ENCODE data around the gene CBX2. TPM values are rescaled to one million over a fixed set of nuclear protein-coding genes. Genes with fewer than 3 reads are reported as not detected.

CBX2 gene
- total and polyA plus RNA-seq, 4 donors, result 1.4 to 13.5 (median 3.0) TPM

GRCh38 chr17:79732254-79732653 lies 45.7 kb upstream of the CBX2 start:
- ATAC-seq (ENCODE audit: insufficient read depth, low FRiP score), result no peak
- DNase-seq, result no peak
- Histone ChIP-seq H3K36me3 (ENCODE audit: control insufficient read depth in 4 of 4, insufficient read depth in 4 of 4, low read length in 4 of 4) (no peaks in the 10 kb centered on the region), H3K27me3 (ENCODE audit: control insufficient read depth in 3 of 3, insufficient read depth in 3 of 3, low read length in 2 of 3) (no peaks in the 10 kb centered on the region), H3K4me1 (ENCODE audit: control insufficient read depth in 5 of 5, insufficient read depth in 5 of 5, low read length in 5 of 5) (peaks cover 0 to 8% (median 0%) of the 10 kb centered on the region in 5 donors), H3K27ac (ENCODE audit: low read depth in 1 of 2, low read length in 1 of 2) (no peak overlapping the region), H3K9ac (ENCODE audit: insufficient read depth in 1 of 2, low read length in 2 of 2) (no peak overlapping the region), H3K9me3 (ENCODE audit: control insufficient read depth in 4 of 4, insufficient read depth in 3 of 4, low read length in 3 of 4) (peaks cover 0 to 2% (median 0%) of the 10 kb centered on the region in 4 donors), H3K4me3 (no peak overlapping the region)
- WGBS, 2 donors, result 94 to 95% methylated on average over 10 of the region's 10 CpGs
- TF ChIP-seq, protein P1, sequence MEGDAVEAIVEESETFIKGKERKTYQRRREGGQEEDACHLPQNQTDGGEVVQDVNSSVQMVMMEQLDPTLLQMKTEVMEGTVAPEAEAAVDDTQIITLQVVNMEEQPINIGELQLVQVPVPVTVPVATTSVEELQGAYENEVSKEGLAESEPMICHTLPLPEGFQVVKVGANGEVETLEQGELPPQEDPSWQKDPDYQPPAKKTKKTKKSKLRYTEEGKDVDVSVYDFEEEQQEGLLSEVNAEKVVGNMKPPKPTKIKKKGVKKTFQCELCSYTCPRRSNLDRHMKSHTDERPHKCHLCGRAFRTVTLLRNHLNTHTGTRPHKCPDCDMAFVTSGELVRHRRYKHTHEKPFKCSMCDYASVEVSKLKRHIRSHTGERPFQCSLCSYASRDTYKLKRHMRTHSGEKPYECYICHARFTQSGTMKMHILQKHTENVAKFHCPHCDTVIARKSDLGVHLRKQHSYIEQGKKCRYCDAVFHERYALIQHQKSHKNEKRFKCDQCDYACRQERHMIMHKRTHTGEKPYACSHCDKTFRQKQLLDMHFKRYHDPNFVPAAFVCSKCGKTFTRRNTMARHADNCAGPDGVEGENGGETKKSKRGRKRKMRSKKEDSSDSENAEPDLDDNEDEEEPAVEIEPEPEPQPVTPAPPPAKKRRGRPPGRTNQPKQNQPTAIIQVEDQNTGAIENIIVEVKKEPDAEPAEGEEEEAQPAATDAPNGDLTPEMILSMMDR (IDR thresholded peaks at IDR 0.05; ENCODE audit: control extremely low read depth, extremely low read depth), result no peak

DNA sequence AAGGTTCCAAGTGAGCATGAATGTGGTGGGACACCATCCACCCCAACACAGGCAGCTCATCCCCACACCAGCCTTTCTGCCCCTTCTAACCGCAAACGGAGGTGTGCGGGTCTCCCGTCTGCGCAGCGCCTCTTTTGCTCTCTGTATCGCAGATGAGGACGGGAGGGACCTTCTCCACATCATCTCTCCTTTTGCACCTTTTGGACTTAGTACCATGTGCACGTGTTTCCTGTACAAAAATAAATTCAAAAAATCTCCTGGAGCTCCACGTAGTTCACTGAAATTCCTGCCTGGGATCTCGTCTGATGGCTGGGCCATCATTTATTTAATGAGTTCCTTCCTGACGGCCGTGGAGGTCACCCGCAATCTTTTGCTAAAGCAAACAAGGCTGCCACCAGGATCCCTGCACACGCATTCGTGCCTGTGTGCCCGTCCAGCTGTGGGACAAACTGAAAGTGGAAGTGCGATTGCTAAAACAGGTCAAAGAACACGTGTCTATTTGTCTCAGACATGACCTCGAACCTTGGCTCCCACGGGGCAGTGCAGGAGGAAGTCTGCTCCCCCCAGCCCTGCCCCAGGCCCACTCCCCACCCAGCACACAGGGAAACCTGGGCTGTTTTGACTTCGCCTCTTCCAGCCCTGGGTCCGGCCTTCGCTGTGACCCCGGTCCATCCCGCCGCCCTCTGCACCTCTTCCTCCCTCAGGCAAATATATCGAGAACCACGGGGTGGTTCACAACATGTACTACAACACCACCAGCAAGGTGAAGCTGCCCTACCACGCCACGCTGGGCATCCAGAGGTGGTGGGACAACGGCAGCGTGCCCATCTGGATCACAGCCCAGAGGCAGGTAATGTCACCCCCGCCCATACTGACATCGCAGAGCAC lies 44.9 kb upstream of the CBX2 start:
- DNase-seq (peak in 1 of 3 donors; percentile 46), ATAC-seq (ENCODE audit: insufficient read depth, low FRiP score) (no peak)
- Histone ChIP-seq H3K27me3 (ENCODE audit: control insufficient read depth in 3 of 3, insufficient read depth in 3 of 3, low read length in 2 of 3) (no peaks in the 10 kb centered on the region), H3K4me3 (no peak overlapping the region), H3K9ac (ENCODE audit: insufficient read depth in 1 of 2, low read length in 2 of 2) (no peak overlapping the region), H3K27ac (ENCODE audit: low read depth in 1 of 2, low read length in 1 of 2) (no peak overlapping the region), H3K4me1 (ENCODE audit: control insufficient read depth in 5 of 5, insufficient read depth in 5 of 5, low read length in 5 of 5) (peaks cover 0 to 7% (median 0%) of the 10 kb centered on the region in 5 donors), H3K9me3 (ENCODE audit: control insufficient read depth in 4 of 4, insufficient read depth in 3 of 4, low read length in 3 of 4) (peaks cover 0 to 2% (median 0%) of the 10 kb centered on the region in 4 donors), H3K36me3 (ENCODE audit: control insufficient read depth in 4 of 4, insufficient read depth in 4 of 4, low read length in 4 of 4) (no peaks in the 10 kb centered on the region)
- 64 to 70% methylated on average over 35 of the region's 35 CpGs for WGBS, 2 donors
- TF ChIP-seq, protein P1 (IDR thresholded peaks at IDR 0.05; ENCODE audit: control extremely low read depth, extremely low read depth), result no peak

GRCh38 chr17:79733692-79734070 lies 44.3 kb upstream of the CBX2 start:
- Histone ChIP-seq H3K9me3 (ENCODE audit: control insufficient read depth in 4 of 4, insufficient read depth in 3 of 4, low read length in 3 of 4) (peaks cover 0 to 2% (median 0%) of the 10 kb centered on the region in 4 donors), H3K27ac (ENCODE audit: low read depth in 1 of 2, low read length in 1 of 2) (no peak overlapping the region), H3K36me3 (ENCODE audit: control insufficient read depth in 4 of 4, insufficient read depth in 4 of 4, low read length in 4 of 4) (no peaks in the 10 kb centered on the region), H3K27me3 (ENCODE audit: control insufficient read depth in 3 of 3, insufficient read depth in 3 of 3, low read length in 2 of 3) (no peaks in the 10 kb centered on the region), H3K9ac (ENCODE audit: insufficient read depth in 1 of 2, low read length in 2 of 2) (no peak overlapping the region), H3K4me3 (no peak overlapping the region), H3K4me1 (ENCODE audit: control insufficient read depth in 5 of 5, insufficient read depth in 5 of 5, low read length in 5 of 5) (peaks cover 0 to 4% (median 0%) of the 10 kb centered on the region in 5 donors)
- no peak for ATAC-seq (ENCODE audit: insufficient read depth, low FRiP score)
- no peak for DNase-seq
- 89 to 91% methylated on average over 9 of the region's 9 CpGs for WGBS, 2 donors
- TF ChIP-seq, protein P1 (IDR thresholded peaks at IDR 0.05; ENCODE audit: control extremely low read depth, extremely low read depth), result no peak

Data from lung (tissue), 12 donors.